Motor neuron (in vitro differentiated cells): ENCODE data around the gene TENT5C. TPM values are rescaled to one million over a fixed set of nuclear protein-coding genes. Genes with fewer than 3 reads are reported as not detected.
A peak's percentile ranks its signal among the peaks of the same experiment; 100 is the strongest.

Experiments
- ATAC-seq, 8 experiments: fragments of 200-7000 bp; cut with Tn5 transposase; replicated peaks in 6 of 8; 2 replicates each; pipeline ENCODE4 v1.8.0; 2021; ENCODE audit warnings: mild to moderate bottlenecking in 8 of 8, moderate library complexity in 8 of 8
- H3K27ac ChIP-seq, 2 donors: fragments of 250-450 bp; sonication (Bioruptor Pico); 2 replicates each; pipeline ENCODE4 v1.9.0; 2021; ENCODE audit warnings: antibody characterized with exemption in 2 of 2, mild to moderate bottlenecking in 2 of 2, moderate library complexity in 1 of 2
- H3K4me1 ChIP-seq, 2 donors: fragments of 250-450 bp; sonication (Bioruptor Pico); replicated peaks in 1 of 2; 2 replicates each; pipeline ENCODE4 v1.6.1; 2021; ENCODE audit warnings: antibody characterized with exemption in 2 of 2, mild to moderate bottlenecking in 2 of 2, moderate library complexity in 1 of 2
- H3K4me3 ChIP-seq, 5 donors: fragments of 250-450 bp; sonication (Bioruptor Pico); 2 replicates each; pipeline ENCODE4 v1.9.0; 2021; ENCODE audit warnings: antibody characterized with exemption in 5 of 5, mild to moderate bottlenecking in 5 of 5, moderate library complexity in 4 of 5
- WGBS, 10 experiments: fragments of 450-650 bp; shearing (Covaris generic); methylation state at CpG; one replicate each; pipeline ENCODE4 v1.0.0; 2022; 5-methylcytosine and 5-hydroxymethylcytosine counted together
- in situ Hi-C, 9 experiments: fragments of 400-800 bp; cut with MboI; loops; one replicate each; pipeline ENCODE4 v1.15.0; 2021; ENCODE audit warnings: low sequenced_read_pairs in 9 of 9, low pct_unique_long_range_greater_than_20kb in 2 of 9; ENCODE audit not compliant: unreplicated experiment in 9 of 9
- total RNA-seq, 8 experiments: library from RNA; unstranded; fragments of 300-600 nt; gene quantifications; 2 replicates each; pipeline versions ENCODE4 v1.2.3 to v1.2.4, GENCODE V29; 2022

TENT5C gene
- total RNA-seq, 8 experiments from 2014 or later = 0.05 to 1.4 (median 0.56) TPM

DNA sequence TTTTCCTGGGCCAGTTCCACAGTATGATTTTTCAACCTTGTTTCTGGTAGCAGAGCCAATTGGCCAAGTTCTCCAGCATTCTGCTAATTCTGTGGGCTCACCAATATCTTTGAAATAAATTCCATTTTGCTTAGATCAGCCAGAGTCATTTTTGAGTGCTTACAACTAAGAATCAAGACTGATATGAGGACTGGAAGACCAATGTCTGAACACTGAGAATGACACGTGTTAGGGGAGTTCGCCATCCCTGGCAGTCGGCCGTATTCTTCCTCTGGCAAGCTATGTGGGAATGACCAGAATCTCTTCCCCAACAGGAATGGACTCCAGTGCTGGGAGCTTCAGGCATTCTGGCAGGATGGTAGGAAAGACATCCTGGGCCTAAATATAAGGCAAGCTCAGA lies 4.9 kb upstream of the TENT5C start:
- ATAC-seq = no peak
- Histone ChIP-seq H3K4me3 (no peak overlapping the region), H3K4me1 (no peaks in the 10 kb centered on the region), H3K27ac (no peak overlapping the region)
- in situ Hi-C loops = loop anchor here in 1 of 9 experiments (10.0 kb wide), 1 partner anchor 46 kb away; no protein-coding TSS in a partner anchor
- 62 to 100% (median 90%) methylated on average over 1 to 4 of the region's 4 CpGs; no CpG with 5 or more reads in 3 of the 10 experiments for WGBS, 10 experiments

DNA sequence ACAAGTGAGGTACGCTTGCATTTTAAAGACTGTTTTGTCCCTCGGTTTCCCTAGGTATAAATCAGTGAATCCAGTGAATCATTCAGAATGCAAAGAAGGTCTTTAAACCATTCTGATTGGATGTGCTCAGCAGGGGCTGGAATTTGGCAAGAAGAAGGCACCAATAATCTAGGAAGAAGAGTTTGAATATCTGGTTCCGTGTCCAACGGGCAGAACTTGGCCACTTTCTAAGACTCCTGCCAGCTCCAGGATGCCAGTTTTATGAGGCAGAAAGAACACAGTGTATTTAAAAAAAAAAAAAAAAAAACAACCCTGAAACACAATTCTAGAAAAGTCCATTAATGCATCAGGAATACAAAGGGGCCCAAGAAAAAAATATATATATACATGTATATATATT lies 3.0 kb upstream of the TENT5C start:
- Histone ChIP-seq H3K27ac (no peak overlapping the region), H3K4me3 (no peak overlapping the region), H3K4me1 (no peaks in the 10 kb centered on the region)
- in situ Hi-C loops = loop anchor here in 1 of 9 experiments (10.0 kb wide), 1 partner anchor 48 kb away; no protein-coding TSS in a partner anchor
- no peak for ATAC-seq
- 25 to 83% (median 59%) methylated on average over 2 to 4 of the region's 4 CpGs for WGBS, 10 experiments

DNA sequence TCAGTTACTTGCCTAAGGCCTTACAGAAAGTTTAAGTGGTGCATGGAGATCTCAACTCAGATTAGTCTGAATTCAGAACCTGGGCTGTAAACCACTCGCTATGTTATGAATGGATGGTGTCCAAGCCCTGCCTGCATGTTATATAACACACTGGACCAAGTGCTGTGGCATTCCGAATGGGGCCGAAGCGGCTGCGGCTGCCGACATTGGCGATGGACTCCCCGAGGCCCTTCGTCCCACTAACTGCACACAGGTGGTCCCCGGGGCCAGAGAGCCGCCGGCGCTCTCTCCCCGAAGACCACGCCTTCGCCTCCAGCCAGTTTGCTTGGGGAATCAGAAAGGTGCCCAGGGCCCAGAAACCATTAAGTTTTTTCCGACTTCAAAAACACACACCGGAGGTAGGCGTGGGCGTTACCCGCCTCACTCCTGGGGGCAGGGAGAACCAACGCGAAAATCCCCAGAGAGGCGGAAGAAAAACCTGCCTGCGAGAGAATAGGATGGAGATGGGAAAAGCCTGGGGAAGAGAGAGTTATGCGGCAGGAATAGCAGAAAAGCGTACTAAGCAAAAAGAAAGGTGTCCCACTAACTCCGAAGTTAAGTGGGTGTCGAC lies 579 bp upstream of the TENT5C start:
- WGBS, 10 experiments = 0 to 7% (median 0%) methylated on average over 2 to 20 of the region's 29 CpGs; no CpG with 5 or more reads in 3 of the 10 experiments
- peak; percentile 13 to 30 (median 22) for ATAC-seq
- Histone ChIP-seq H3K4me3 (peak overlapping the region; percentile 39 to 60 (median 47)), H3K4me1 (no peaks in the 10 kb centered on the region), H3K27ac (no peak overlapping the region)
- in situ Hi-C loops = loop anchor here in 1 of 9 experiments (10.0 kb wide), 1 partner anchor 50 kb away; no protein-coding TSS in a partner anchor

DNA sequence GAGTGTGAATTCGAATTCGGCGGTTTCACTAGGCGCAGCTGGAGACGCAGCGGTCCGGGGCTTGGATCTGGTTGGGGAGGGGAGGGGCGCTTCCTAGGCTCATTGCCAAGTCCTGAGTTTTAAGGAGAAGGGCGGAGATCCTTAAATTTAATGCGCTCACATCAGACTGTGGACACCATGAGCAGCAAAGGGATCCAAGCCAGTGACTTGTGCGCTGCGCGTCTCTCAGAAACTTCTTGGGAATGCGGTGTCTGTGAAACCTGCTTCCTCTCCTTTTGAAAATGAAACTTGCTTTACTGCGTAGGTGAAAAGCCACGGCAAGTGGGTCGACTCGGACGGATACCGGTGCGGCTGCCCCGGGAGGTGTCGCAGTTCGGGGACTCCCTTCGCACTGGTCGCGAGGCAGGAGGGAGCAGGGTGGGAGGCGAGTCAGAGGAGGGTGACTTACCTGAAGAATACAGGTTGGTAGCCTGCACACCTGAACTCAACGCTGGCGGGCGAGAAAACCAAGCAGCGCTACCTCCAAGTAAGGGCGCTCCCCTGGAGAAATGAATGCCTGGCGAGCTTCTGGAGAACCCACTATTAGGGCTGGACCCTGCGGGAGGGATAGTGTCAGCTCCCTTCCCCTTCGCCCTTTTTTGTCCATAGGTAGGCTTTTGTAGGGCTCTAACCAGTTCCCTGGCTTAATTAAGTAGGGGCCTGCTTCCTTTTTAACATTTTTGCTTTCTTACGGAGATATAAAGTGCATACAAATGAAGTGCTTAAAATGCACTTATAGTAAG lies 992 bp downstream of the TENT5C start:
- 3 to 100% (median 9%) methylated on average over 1 to 24 of the region's 37 CpGs; no CpG with 5 or more reads in 1 of the 10 experiments for WGBS, 10 experiments
- Histone ChIP-seq H3K4me3 (peak overlapping the region; percentile 39 to 60 (median 47)), H3K27ac (no peak overlapping the region), H3K4me1 (no peaks in the 10 kb centered on the region)
- peak in 4 of 8 experiments; percentile 3 to 11 (median 10) for ATAC-seq
- in situ Hi-C loops = loop anchor here in 1 of 9 experiments (10.0 kb wide), 1 partner anchor 52 kb away; no protein-coding TSS in a partner anchor

- no peak overlapping the region for H3K27ac ChIP-seq
- in situ Hi-C loops = loop anchor here in 1 of 9 experiments (10.0 kb wide), 1 partner anchor 53 kb away; no protein-coding TSS in a partner anchor
- no peak for ATAC-seq
- H3K4me1 ChIP-seq = no peaks in the 10 kb centered on the region
- H3K4me3 ChIP-seq = no peak overlapping the region
- 12 to 87% (median 26%) methylated on average over 3 to 6 of the region's 6 CpGs; no CpG with 5 or more reads in 2 of the 10 experiments for WGBS, 10 experiments
Observed at GRCh38 chr1:117607471-117607870, 1.6 kb downstream of the TENT5C start.

DNA sequence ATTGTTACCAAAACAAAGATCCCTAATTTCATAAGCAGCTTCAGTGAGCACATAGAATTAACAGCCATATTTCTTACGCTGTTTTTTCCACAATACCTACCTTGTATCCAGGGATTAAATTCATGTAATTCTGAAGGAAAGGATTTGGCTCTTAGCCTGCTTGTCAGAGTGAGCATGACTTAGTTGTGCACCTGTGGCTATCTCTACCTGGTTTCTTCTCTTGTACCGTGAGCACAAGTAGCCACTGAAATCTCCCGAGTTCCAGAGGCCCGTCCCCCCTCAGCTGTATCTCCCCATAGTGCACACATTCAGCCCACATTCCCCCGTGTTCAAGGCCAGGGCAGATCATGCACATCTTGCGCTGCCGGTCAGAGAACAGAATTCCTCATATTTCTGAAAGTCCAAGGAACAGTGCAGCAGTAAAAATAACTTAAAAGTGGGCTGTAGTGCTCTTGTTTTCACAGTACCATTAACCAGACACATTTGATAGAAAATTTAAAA lies 2.3 kb downstream of the TENT5C start:
- ATAC-seq = no peak
- H3K4me1 ChIP-seq = no peaks in the 10 kb centered on the region
- in situ Hi-C loops = loop anchor here in 1 of 9 experiments (10.0 kb wide), 1 partner anchor 53 kb away; no protein-coding TSS in a partner anchor
- WGBS, 10 experiments = 67 to 100% (median 82%) methylated on average over 1 to 7 of the region's 7 CpGs; no CpG with 5 or more reads in 1 of the 10 experiments
- H3K27ac ChIP-seq = no peak overlapping the region
- H3K4me3 ChIP-seq = no peak overlapping the region

DNA sequence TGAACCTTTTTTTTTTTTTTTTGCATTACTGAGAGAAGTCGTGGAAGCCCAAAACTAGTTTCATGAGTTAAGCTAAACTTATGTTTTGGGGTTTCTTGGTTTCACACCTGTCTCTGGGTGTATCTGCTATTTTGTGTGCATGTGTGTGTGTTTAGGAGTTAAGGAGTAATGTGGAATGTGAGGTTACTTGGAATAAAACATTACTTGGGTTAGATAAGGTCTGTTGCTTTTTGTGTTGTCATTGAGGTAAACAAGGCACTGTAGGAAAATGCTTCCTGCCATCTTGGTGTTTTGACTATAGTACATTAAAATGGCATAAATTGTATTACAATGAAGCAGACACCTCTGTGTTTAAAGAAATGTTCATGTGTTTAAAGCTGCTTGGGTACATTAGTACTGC lies 2.9 kb downstream of the TENT5C start:
- Histone ChIP-seq H3K27ac (no peak overlapping the region), H3K4me3 (no peak overlapping the region), H3K4me1 (no peaks in the 10 kb centered on the region)
- WGBS, 10 experiments = 25 to 82% (median 66%) methylated on average over 1 of the region's 1 CpG; no CpG with 5 or more reads in 4 of the 10 experiments
- in situ Hi-C loops = loop anchor here in 1 of 9 experiments (10.0 kb wide), 1 partner anchor 54 kb away; no protein-coding TSS in a partner anchor
- ATAC-seq = no peak

DNA sequence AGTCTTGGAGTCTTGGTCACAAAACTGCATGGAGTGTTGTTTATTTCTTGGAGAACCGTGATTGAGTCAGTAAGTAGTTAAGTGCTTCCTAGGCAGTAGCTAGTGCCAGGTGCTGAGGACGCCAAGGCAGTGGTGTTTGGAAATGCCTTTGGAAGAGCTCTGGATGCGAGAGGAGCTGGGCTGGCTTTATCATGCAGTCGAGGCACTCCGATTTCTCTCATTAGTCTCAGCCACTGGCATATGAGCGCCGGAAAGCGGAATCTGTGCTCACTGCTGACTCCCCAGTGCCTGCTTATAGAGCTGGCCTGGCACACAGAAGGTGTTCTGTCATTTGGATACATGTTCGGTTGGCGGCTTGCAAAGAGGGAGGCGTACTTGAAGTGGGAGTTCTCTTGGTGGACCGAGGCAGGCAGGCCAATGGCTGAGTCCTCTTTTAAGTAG lies 3.6 kb downstream of the TENT5C start:
- Histone ChIP-seq H3K4me3 (no peak overlapping the region), H3K27ac (no peak overlapping the region), H3K4me1 (no peaks in the 10 kb centered on the region)
- in situ Hi-C loops = loop anchor here in 1 of 9 experiments (10.0 kb wide), 1 partner anchor 55 kb away; no protein-coding TSS in a partner anchor
- no peak for ATAC-seq
- 30 to 91% (median 72%) methylated on average over 1 to 9 of the region's 12 CpGs for WGBS, 10 experiments

DNA sequence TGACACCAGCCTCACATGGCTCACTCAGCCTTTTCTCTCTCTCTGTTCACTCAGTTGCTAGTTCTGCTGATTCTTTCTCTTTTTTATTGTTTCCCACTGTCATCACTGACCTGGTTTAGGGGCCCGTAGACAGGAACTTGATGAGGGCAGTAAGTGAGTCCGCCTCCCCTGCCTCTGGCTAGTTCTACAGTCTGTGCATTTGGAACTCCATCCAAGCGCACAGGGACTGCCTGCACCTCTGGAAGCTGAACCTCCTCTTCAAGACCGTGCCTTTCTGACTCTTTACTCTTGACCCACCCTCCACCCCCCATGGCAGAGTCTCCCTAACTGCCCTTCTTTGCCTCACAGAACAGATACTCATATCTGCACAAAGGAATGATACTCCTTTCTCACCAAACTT lies 4.2 kb downstream of the TENT5C start:
- H3K4me1 ChIP-seq = no peaks in the 10 kb centered on the region
- H3K27ac ChIP-seq = no peak overlapping the region
- ATAC-seq = no peak
- H3K4me3 ChIP-seq = no peak overlapping the region
- 20 to 81% (median 69%) methylated on average over 1 to 4 of the region's 4 CpGs; no CpG with 5 or more reads in 4 of the 10 experiments for WGBS, 10 experiments
- in situ Hi-C loops = no loop called here

- WGBS, 10 experiments = 20 to 100% (median 83%) methylated on average over 1 to 5 of the region's 5 CpGs; no CpG with 5 or more reads in 1 of the 10 experiments
- Histone ChIP-seq H3K27ac (no peak overlapping the region), H3K4me3 (no peak overlapping the region), H3K4me1 (no peaks in the 10 kb centered on the region)
- in situ Hi-C loops = no loop called here
- ATAC-seq = no peak
Observed at GRCh38 chr1:117611121-117611601, 5.3 kb downstream of the TENT5C start.

DNA sequence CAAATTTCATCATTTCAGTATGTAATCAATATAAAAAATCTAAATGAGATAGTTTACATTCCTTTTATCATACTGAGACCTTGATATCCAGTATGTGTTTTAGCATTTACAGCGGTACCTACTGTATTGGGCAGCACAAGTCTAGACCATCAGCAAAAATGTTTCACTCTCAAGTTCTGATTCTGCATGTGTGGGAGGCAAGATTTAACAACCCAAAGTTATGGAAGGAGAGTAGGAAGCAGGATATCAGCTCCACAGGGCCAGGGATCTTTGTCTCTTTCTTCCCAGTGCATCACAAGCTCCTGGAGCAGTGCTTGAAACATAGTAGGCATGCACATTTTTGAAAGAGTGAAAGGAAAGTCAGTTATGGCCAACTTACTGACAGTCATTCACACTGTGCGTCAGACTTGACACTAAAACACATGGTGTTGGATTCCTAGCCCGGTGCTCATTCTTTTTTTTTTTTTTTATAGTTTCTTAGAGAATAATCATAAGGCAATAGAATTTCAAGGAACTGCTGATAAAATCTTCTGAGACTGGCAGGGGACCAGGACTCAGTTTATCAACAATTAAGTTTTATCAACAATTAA lies 6.1 kb downstream of the TENT5C start:
- no peak overlapping the region for H3K27ac ChIP-seq
- no peak for ATAC-seq
- no peaks in the 10 kb centered on the region for H3K4me1 ChIP-seq
- in situ Hi-C loops = no loop called here
- whole genome bisulfite sequencing, 10 experiments = 29 to 100% (median 66%) methylated on average over 1 to 3 of the region's 3 CpGs; no CpG with 5 or more reads in 1 of the 10 experiments
- no peak overlapping the region for H3K4me3 ChIP-seq

GRCh38 chr1:117612517-117613248 lies 6.8 kb downstream of the TENT5C start:
- Histone ChIP-seq H3K4me3 (no peak overlapping the region), H3K4me1 (no peaks in the 10 kb centered on the region), H3K27ac (no peak overlapping the region)
- 0 to 93% (median 69%) methylated on average over 1 to 7 of the region's 7 CpGs for WGBS, 10 experiments
- in situ Hi-C loops = no loop called here
- ATAC-seq = peak; percentile 64 to 98 (median 82)
